Ecto neural progenitor cell (in vitro differentiated cells): ENCODE data around the gene FCGR2B.
A peak's percentile ranks its signal among the peaks of the same experiment; 100 is the strongest.
"Not testable (repeated sequence)": the region's sequence is repeated elsewhere in the genome, so short reads cannot be mapped to it uniquely, and the experiment has no call there.

Source experiments
- DNase-seq: peaks from one replicate; pipeline ENCODE4 v3.0.0-alpha.2; 2018; ENCODE audit warnings: low spot score

Gene FCGR2B

DNA sequence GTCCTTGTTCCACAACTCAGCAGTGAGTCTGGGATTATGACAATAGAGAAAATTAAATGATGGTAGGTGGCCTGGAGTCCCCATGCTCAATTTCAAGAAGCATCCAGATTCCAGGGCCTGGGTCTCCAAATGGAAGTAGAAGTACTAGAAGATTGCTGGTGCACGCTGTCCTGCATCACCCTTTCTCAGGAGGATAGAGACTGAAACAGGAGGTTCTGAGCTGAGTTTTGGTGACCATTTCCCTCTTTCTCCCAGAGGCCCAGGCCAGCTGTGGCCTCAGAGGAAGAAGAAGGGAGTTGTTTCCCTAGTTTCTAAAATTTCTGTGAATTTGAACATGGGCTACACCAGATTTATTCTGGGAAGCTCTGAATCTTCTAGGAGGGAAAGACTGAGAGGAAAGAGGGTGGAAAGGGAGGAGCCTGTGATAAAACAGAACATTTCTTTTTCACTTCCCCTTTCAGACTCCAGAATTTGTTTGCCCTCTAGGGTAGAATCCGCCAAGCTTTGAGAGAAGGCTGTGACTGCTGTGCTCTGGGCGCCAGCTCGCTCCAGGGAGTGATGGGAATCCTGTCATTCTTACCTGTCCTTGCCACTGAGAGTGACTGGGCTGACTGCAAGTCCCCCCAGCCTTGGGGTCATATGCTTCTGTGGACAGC is at the start of gene FCGR2B:
FCGR2B (plus strand) TSS at position 460 of the 656 bp plus-strand sequence; CDS start at position 559, 99 bp downstream.
- DNase-seq, result not testable (repeated sequence)

DNA sequence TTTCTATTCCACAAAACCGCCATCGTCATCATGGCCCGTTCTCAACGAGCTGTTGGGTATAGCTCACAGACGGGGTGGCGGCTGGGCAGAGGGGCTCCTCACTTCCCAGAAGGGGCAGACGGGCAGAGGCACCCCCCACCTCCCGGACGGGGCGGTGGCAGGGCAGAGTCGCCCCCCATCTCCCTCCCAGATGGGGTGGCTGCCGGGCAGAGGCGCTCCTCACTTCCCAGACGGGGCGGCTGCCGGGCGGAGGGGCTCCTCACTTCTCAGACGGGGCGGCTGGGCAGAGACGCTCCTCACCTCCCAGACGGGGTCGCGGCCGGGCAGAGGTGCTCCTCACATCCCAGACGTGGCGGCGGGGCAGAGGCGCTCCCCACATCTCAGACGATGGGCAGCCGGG is 46.5 kb upstream of the FCGR2B start:
- not testable (repeated sequence) for DNase-seq

DNA sequence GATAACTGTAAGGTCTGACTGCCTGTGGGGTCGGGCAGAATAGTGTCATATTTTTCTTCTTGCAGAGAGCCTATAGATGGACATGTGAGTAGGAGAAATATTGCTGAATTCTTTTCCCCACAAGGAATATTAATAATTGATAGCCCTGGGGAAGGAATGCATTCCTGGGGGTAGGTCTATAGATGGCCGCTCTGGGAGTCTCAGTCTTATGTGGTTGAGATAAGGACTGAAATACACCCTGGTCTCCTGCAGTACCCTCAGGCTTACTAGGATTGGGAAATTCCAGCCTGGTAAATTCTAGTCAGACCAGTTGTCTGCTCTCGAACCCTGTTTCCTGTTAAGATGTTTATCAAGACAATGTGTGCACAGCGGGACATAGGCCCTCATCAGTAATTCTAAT is 44.4 kb upstream of the FCGR2B start:
- not testable (repeated sequence) for DNase-seq

DNA sequence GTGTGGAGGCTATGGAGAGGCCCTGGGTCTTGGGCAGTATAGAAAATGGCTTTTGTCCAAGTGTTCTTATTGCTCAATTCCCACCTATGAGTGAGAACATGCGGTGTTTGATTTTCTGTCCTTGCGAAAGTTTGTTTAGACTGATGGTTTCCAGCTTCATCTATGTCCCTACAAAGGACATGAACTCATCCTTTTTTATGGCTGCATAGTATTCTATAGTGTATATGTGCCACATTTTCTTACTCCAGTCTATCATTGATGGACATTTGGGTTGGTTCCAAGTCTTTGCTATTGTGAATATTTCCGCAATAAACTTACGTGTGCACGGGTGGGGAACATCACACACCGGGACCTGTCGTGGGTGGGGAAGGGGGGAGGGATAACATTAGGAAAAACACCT is 42.5 kb upstream of the FCGR2B start:
- DNase-seq, result not testable (repeated sequence)

DNA sequence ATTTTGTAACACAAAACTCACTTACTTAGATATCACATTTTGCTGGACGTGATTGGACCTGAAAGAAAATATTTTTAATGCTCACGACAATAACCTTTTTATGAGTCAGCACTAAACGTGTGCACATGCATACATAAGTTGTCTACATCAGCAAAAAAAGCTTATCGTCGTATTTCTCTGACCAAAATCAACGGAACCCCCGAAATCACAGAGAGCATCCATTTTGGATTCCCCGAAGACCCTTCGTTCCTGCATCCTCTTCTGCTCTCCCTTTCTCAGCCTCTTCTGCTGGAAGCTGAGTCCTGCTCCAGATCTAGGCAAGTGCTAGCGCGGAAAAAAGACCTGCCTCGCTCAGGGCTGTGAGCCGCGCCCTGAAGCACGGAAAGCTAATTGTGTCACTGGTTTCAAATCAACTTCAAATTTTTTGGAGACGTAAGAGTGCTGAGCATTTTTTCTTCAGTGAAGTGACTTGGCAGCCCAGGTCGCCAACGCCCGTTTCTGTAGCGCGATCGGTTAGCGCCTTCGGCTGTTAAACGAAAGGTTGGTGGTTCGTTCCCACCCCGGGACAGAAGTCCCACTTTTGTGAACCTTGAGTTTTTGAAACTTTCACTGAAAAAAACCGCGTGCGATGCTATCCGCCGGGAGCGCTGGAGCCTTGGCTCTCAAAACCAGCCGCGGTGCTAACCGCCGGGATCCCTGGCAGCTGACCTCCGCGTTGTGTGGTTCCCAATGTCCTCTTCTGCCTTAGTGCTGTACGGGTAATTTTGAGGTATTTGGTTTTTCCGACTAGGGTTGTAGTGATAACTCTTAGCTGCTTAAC is 41.6 kb upstream of the FCGR2B start:
- DNase-seq, result peak; percentile 81

DNA sequence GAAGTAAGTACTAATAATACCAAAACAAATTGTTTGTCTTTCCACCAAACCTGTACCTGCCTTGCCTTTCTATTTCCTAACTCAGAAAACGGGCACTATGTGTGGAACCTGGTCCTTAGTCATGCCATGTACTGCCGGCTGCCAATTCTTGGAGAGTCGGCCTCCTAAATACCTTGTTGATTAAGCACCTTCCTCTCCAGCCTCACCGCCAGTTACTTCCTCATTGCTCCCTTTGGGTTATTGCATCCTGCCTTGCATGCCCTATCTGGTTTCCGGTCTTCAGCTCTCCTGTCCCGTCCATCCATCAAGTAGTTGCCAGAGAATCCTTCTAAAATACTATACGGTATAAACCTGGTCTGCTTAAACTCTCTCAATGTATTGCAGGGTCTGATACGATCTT is 40.9 kb upstream of the FCGR2B start:
- DNase-seq, result not testable (repeated sequence)

DNA sequence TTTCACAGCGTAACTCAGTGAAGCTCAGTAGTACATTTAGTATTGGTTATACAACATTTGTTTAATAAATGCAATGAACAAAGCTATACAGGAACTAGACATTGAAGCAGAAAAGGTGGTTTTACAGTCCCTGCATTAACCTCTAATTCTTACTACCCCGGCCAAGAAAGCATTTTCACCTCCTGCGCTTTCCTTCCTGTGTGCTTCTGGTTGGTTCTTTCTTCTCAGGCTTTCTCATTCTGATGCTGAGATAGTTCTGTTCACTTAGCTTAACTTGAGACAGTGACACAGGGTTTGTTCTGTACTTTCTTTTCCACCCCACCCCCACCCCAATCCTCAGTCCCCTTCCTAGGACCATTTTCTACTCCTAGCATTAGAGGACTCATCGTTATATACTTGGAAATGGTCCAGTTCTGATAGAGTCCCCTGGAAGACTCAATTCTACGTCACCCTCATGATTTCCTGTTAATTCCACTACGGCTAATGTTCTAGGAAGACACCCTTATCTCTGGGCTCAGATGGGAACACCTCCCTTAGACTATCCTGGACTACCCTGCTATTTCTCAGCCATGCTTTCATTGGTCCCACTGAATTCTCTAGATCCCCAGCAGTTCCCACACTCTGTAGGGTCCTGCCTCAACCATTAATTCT is 39.4 kb upstream of the FCGR2B start:
- DNase-seq, result not testable (repeated sequence)

DNA sequence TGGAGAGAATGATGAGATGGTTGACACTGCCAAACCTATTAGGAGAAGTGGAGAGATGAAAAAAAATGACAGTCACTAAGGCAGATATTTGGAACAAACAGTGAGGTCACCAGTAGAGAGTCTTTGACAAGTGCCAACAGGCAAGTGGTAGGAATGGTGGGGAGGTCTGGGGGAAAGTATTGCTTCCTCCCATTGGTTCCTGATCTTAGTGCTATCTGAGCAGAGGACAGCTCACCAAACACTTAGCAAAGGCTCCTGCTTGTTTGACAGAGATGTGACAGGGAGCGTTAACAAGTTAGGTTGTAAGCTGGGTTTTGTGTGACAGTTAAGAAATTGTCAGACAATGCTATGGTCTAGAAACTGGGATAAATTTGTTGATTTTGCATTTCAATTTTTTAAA is 38.3 kb upstream of the FCGR2B start:
- DNase-seq, result not testable (repeated sequence)

DNA sequence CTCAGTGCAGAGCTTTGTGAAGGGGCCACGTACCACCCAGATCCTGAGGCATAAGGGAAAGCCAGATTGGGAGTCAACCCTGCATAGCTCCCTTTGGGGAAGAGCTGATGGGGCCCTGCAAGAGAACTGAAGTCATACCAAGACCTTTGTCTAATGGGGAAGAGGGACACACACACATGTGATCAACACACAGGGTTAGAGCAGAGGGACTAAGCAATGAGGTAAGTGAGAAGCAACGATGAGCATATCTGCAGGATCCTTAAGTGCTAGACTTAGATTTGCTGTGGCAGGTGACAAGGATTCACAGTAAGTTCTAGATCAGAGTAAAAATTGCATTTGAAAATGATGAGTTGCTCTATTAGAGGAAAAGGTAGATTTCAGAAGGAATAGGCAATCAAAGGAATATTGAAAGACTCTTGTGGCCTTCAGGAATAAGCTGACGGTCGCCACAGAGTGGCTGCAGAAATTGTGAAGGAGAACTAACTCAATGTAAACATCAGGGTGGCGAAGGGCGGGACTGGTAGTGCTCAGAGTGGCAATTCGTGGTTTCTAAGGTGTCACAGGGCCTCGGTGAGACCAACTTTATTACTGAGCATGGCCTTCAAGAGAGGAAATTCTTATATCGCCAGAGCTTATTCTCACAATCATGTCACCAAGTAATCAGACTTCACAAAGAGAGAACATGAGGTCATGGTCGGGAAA is 36.3 kb upstream of the FCGR2B start:
- not testable (repeated sequence) for DNase-seq

DNA sequence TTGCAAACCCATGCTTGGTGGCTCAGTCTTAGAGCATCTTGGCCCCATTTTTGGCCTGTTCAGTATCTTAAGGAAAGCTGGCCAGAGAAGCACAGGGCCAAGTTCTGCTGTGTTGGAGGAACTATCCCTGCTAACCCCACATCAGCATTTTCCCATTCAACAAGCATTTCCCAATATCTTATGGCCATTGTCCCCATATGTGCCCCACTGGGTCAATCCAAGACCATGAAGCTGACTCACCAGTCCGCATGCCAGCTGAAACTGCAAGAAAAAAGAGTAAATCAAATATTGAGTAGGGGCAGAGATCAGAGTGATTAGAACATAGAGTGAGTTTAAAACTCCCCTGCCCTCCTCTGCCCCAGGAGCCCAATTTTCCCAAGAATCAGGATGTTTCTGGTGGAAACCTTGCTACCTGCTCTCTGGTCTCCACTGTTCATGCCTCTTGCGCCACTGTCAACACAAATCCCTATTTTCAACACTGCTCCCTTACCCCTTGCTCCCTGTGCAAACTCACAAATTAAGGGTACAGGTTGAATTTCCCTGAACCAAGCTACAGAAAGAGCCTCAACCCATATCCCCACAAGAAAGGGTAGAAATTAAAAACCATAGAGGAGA is 32.7 kb upstream of the FCGR2B start:
- DNase-seq, result not testable (repeated sequence)

DNA sequence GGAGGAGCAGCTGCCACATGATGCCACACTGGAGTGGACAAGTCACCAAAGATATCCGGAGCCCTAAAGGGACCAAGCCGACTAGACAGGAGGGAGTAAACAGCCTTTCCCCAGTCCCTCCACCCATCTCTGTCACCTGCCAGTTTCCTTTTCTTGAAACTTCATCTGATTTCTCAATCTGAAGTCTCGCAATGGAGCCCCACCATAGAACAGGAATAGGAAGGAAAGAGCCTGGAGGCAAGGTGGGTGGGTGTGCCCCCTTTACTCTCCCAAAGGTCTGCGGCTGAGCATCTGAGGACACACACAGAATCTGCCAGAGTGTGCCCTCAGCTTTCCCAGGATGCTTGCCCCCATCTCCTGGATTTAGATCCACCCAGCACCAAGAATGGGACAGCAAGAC is 31.9 kb upstream of the FCGR2B start, which contains the start of gene FCGR3B:
FCGR3B (minus strand) TSS at position 101 of the 400 bp plus-strand sequence; CDS start at position 19, 82 bp downstream.
- DNase-seq, result no peak

DNA sequence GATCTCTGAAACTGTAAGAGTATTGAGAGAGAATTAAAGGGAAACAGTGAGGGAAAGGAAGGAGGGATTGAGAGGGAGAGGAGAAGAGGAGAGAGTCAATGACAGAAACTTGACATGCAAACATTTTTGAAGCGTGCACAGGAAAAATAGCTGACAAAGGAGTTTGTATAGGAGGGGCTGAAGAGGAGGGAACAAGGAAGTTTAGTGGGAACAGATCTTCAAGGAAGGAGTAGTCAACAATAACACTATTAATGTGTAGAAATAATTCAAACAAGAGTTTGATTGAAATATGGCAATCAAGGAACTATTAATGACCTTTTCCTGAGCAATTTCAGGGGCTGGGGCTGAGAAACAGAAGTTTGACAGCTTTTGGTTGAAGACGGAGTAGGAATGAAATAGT is 27.9 kb upstream of the FCGR2B start:
- DNase-seq, result not testable (repeated sequence)

DNA sequence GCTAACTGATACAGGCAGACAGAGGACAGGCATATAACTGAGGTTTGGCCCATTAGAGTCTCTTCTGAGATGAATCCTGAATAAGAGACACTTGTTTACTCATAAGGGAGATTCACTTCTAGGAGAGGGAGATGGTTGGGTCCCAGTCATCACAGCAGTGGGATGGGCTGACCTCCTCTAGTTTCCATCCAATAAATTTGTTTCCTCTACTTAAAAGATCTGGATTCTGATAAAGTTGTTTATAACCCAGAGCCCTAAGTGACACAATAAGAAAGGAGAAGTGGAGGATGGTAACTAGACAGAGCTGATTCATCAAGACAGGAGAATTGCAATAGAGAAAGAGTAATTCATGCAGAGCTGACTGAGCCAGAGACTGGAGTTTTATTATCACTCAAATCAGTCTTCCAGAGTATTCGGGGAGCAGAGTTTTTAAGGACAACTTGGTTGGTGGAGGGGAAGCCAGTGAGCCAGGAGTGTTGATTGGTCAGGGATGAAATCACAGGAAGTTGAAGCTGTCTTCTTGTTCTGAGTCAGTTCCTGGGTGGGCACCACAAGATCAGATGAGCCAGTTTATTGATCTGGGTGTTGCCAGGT is 26.7 kb upstream of the FCGR2B start:
- not testable (repeated sequence) for DNase-seq

DNA sequence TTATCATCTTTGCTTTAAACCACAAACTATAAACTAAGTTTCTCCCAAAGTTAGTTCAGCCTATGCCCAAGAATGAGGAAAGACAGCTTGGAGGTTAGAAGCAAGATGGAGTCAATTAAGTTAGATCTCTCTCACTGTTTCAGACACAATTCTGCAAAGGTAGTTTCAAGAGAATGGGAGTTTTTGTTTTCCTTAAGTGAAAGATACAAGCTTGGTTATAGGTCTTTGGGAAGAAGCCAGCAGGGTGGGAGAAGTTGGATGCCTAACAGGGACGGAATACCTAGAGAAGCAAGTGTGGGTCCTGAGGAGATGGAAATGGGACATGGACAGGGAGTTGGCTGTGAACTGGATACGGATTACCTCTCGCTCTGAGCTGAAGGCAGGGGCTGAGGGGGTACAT is 26.0 kb upstream of the FCGR2B start:
- DNase-seq, result not testable (repeated sequence)

DNA sequence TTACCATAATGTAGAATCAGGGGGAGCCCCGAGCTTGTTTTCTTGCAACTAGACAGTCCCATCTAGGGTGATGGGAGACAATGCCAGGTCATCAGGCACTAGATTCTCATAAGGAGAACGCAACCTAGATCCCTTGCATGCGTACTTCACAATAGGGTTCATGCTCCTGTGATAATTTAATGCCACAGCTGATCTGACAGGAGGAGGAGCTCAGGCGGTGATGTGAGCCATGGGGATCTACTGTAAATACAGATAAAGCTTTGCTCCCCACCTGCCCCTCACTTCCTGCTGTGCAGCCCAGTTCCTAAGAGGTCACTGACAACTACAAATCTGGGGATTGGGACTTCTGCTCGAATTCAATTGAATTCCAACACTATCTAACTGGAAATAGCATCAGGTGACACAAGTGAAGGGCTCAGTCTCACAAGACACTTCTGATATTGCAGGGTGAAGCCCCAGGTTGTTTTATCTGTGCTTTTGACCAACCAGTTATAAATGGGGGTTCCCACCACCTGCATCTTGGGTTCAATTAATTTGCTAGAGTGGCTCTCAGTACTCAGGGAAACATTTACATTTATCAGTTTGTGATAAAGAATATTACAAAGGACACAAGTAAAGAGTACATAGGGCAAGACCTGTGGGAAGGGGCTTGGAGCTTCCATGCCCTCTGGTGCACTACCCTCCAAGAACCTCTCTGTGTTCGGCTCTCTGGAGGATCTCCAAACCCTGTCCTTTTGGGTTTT is 24.5 kb upstream of the FCGR2B start:
- not testable (repeated sequence) for DNase-seq

DNA sequence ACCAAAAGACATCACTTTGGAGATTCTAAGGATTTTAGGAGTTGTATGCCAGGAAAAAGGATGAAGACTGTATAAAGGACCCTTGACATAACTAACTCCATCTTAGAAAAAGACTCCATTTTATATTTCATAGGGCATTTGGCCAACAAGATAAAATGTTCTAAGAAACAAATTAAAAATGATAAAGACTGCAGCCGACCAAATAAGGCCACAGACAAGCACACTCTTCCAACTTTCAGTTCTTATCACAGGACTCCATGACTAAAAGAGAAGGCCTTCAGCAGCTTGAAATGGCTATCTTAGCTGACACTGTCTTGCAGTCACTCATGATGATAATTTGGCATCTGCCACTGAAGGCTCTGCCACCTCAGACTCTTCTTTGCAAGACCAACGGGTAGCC is 23.7 kb upstream of the FCGR2B start:
- not testable (repeated sequence) for DNase-seq

DNA sequence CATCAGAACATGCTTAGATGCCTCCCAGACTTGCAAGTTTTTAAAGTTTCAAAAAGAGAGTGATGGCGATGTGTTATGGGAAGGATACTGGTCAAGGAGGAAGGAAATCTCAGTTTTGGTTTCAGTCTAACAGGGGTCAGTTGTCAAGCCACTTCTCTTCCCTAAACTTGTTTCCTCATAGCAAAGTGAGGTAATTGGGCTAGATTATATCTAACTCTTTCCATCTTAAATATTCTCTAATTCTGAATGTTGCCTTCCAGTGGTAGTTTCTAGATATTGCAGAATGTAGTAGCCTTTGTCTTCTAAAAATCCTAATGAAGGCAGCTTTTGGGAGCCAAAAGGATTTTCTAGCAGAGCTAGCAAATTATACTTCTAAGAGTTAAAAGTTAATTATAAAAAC is 20.2 kb upstream of the FCGR2B start:
- DNase-seq, result not testable (repeated sequence)

DNA sequence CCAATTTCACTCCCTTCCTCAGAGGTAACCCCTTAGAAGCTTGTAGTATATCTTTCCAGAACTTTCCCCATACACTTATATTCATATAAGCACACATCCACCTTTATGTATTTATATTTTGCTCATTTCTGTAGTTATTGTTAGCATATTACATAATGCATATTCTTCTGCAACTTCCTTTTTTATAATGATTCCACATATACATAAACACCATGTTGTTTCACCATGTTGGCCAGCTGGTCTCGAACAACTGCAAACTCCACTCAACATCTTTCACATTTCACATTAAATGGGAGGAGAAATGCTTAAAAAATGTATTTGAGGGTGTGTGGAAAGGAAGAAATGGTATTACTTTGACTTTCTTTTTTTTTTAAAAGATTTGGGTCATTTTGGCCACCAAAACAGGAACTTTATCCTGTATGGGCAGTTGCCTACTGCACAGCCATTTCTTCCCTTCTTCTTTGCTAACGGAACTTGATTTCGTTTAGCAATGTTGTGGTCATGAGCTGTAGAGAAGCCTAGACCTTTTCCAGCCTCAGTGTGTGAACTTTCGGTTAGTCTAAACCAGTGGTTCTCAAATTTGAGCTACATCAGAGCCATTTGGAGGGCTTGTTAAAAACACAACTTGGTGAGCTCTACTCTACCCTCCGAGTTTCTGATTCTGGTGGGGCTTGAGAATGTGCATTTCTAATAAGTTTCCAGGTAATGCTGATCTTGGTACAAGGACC is 19.3 kb upstream of the FCGR2B start:
- not testable (repeated sequence) for DNase-seq

DNA sequence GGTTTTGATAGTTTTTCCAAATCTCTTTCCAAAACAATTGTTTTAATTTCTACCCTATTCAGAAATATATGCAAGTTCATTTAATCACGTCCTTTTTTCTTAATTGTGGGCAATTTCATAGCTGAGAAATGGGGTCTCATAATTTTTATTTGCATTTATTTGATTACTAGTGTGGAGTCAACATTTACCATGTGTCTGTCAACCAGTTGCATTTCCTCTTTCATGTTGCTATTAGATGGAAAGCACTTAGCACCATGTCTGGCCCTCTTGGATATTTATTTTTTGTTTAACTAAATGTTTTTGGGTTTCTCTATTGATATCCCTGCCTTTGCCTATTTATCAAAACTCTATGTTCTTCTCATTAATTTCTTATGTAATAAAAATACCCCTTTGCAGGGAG is 18.1 kb upstream of the FCGR2B start:
- not testable (repeated sequence) for DNase-seq
